ENCODE results near the gene PDE4D. TPM values are rescaled to one million over a fixed set of nuclear protein-coding genes. Genes with fewer than 3 reads are reported as not detected.

The PDE4D gene
- total RNA-seq (2014; rRNA removed; shearing (Covaris generic)), result 4.1 and 5.3 TPM in 2 replicates

GRCh38 chr5:59893429-59894227 lies at the start of gene PDE4D:
Gene PDE4D (minus strand): TSS chr5:59893726.
- peak within 1 kb of the TSS; percentile 35 for H3K4me3 ChIP-seq (ENCODE audit: insufficient read depth, low read depth, low read length)
- H3K27me3 ChIP-seq (ENCODE audit: control insufficient read depth, insufficient read depth, low read length), result peaks cover 45% of the 10 kb centered on the region
- no peaks in the 10 kb centered on the region for H3K36me3 ChIP-seq (replicated peaks; ENCODE audit: control insufficient read depth, insufficient read depth, low read length)
- DNase-seq, result peak; percentile 80

GRCh38 chr5:59937633-59938032 lies 44.1 kb upstream of the PDE4D start:
- no peaks in the 10 kb centered on the region for H3K27me3 ChIP-seq (ENCODE audit: control insufficient read depth, insufficient read depth, low read length)
- no peaks in the 10 kb centered on the region for H3K36me3 ChIP-seq (replicated peaks; ENCODE audit: control insufficient read depth, insufficient read depth, low read length)
- no peak overlapping the region for H3K4me3 ChIP-seq (ENCODE audit: insufficient read depth, low read depth, low read length)
- no peak for DNase-seq

GRCh38 chr5:59923465-59923864 lies 29.9 kb upstream of the PDE4D start:
- Histone ChIP-seq H3K4me3 (ENCODE audit: insufficient read depth, low read depth, low read length) (no peak overlapping the region), H3K36me3 (replicated peaks; ENCODE audit: control insufficient read depth, insufficient read depth, low read length) (no peaks in the 10 kb centered on the region), H3K27me3 (ENCODE audit: control insufficient read depth, insufficient read depth, low read length) (no peaks in the 10 kb centered on the region)
- no peak for DNase-seq

GRCh38 chr5:59922220-59922619 lies 28.7 kb upstream of the PDE4D start:
- H3K36me3 ChIP-seq (replicated peaks; ENCODE audit: control insufficient read depth, insufficient read depth, low read length), result no peaks in the 10 kb centered on the region
- no peak for DNase-seq
- no peak overlapping the region for H3K4me3 ChIP-seq (ENCODE audit: insufficient read depth, low read depth, low read length)
- H3K27me3 ChIP-seq (ENCODE audit: control insufficient read depth, insufficient read depth, low read length), result no peaks in the 10 kb centered on the region

GRCh38 chr5:59921816-59922215 lies 28.3 kb upstream of the PDE4D start:
- Histone ChIP-seq H3K36me3 (replicated peaks; ENCODE audit: control insufficient read depth, insufficient read depth, low read length) (no peaks in the 10 kb centered on the region), H3K4me3 (ENCODE audit: insufficient read depth, low read depth, low read length) (no peak overlapping the region), H3K27me3 (ENCODE audit: control insufficient read depth, insufficient read depth, low read length) (no peaks in the 10 kb centered on the region)
- no peak for DNase-seq

- no peak for DNase-seq
- Histone ChIP-seq H3K36me3 (replicated peaks; ENCODE audit: control insufficient read depth, insufficient read depth, low read length) (no peaks in the 10 kb centered on the region), H3K27me3 (ENCODE audit: control insufficient read depth, insufficient read depth, low read length) (no peaks in the 10 kb centered on the region), H3K4me3 (ENCODE audit: insufficient read depth, low read depth, low read length) (no peak overlapping the region)
Observed at GRCh38 chr5:59919484-59919883, 26.0 kb upstream of the PDE4D start.

- Histone ChIP-seq H3K36me3 (replicated peaks; ENCODE audit: control insufficient read depth, insufficient read depth, low read length) (no peaks in the 10 kb centered on the region), H3K27me3 (ENCODE audit: control insufficient read depth, insufficient read depth, low read length) (no peaks in the 10 kb centered on the region), H3K4me3 (ENCODE audit: insufficient read depth, low read depth, low read length) (no peak overlapping the region)
- no peak for DNase-seq
Observed at GRCh38 chr5:59917121-59917520, 23.6 kb upstream of the PDE4D start.

- no peak overlapping the region for H3K4me3 ChIP-seq (ENCODE audit: insufficient read depth, low read depth, low read length)
- DNase-seq, result no peak
- no peaks in the 10 kb centered on the region for H3K27me3 ChIP-seq (ENCODE audit: control insufficient read depth, insufficient read depth, low read length)
- no peaks in the 10 kb centered on the region for H3K36me3 ChIP-seq (replicated peaks; ENCODE audit: control insufficient read depth, insufficient read depth, low read length)
Observed at GRCh38 chr5:59905188-59905587, 11.7 kb upstream of the PDE4D start.

- Histone ChIP-seq H3K4me3 (ENCODE audit: insufficient read depth, low read depth, low read length) (no peak overlapping the region), H3K27me3 (ENCODE audit: control insufficient read depth, insufficient read depth, low read length) (peaks cover 35% of the 10 kb centered on the region), H3K36me3 (replicated peaks; ENCODE audit: control insufficient read depth, insufficient read depth, low read length) (no peaks in the 10 kb centered on the region)
- DNase-seq, result no peak
Observed at GRCh38 chr5:59897075-59897474, 3.5 kb upstream of the PDE4D start.

- Histone ChIP-seq H3K36me3 (replicated peaks; ENCODE audit: control insufficient read depth, insufficient read depth, low read length) (no peaks in the 10 kb centered on the region), H3K27me3 (ENCODE audit: control insufficient read depth, insufficient read depth, low read length) (peaks cover 45% of the 10 kb centered on the region), H3K4me3 (ENCODE audit: insufficient read depth, low read depth, low read length) (peak overlapping the region; percentile 33)
- DNase-seq, result peak; percentile 30
Observed at GRCh38 chr5:59891962-59892643, 1.4 kb downstream of the PDE4D start.

- no peak overlapping the region for H3K4me3 ChIP-seq (ENCODE audit: insufficient read depth, low read depth, low read length)
- H3K27me3 ChIP-seq (ENCODE audit: control insufficient read depth, insufficient read depth, low read length), result peaks cover 12% of the 10 kb centered on the region
- DNase-seq, result no peak
- no peaks in the 10 kb centered on the region for H3K36me3 ChIP-seq (replicated peaks; ENCODE audit: control insufficient read depth, insufficient read depth, low read length)
Observed at GRCh38 chr5:59887274-59887673, 6.3 kb downstream of the PDE4D start.

- no peak for DNase-seq
- no peaks in the 10 kb centered on the region for H3K27me3 ChIP-seq (ENCODE audit: control insufficient read depth, insufficient read depth, low read length)
- H3K36me3 ChIP-seq (replicated peaks; ENCODE audit: control insufficient read depth, insufficient read depth, low read length), result no peaks in the 10 kb centered on the region
- H3K4me3 ChIP-seq (ENCODE audit: insufficient read depth, low read depth, low read length), result no peak overlapping the region
Observed at GRCh38 chr5:59874675-59875074, 18.9 kb downstream of the PDE4D start.

GRCh38 chr5:59873113-59873512 lies 20.4 kb downstream of the PDE4D start:
- Histone ChIP-seq H3K36me3 (replicated peaks; ENCODE audit: control insufficient read depth, insufficient read depth, low read length) (no peaks in the 10 kb centered on the region), H3K4me3 (ENCODE audit: insufficient read depth, low read depth, low read length) (no peak overlapping the region), H3K27me3 (ENCODE audit: control insufficient read depth, insufficient read depth, low read length) (no peaks in the 10 kb centered on the region)
- no peak for DNase-seq

- Histone ChIP-seq H3K27me3 (ENCODE audit: control insufficient read depth, insufficient read depth, low read length) (no peaks in the 10 kb centered on the region), H3K4me3 (ENCODE audit: insufficient read depth, low read depth, low read length) (no peak overlapping the region), H3K36me3 (replicated peaks; ENCODE audit: control insufficient read depth, insufficient read depth, low read length) (no peaks in the 10 kb centered on the region)
- no peak for DNase-seq
Observed at GRCh38 chr5:59866661-59867060, 26.9 kb downstream of the PDE4D start.

GRCh38 chr5:59864718-59865117 lies 28.8 kb downstream of the PDE4D start:
- no peaks in the 10 kb centered on the region for H3K27me3 ChIP-seq (ENCODE audit: control insufficient read depth, insufficient read depth, low read length)
- H3K4me3 ChIP-seq (ENCODE audit: insufficient read depth, low read depth, low read length), result no peak overlapping the region
- H3K36me3 ChIP-seq (replicated peaks; ENCODE audit: control insufficient read depth, insufficient read depth, low read length), result no peaks in the 10 kb centered on the region
- no peak for DNase-seq

Measured in H7 (cell line).